ENCODE measurements around the gene PPP1R14C. TPM values are rescaled to one million over a fixed set of nuclear protein-coding genes. Genes with fewer than 3 reads are reported as not detected.

The PPP1R14C gene
- total and polyA plus RNA-seq, 10 of the 15 experiments (the other 5 are each of a cell fraction or from before 2014, with no cell fraction given), result 0.07 to 1.6 (median 0.13) TPM; not detected in 4

DNA sequence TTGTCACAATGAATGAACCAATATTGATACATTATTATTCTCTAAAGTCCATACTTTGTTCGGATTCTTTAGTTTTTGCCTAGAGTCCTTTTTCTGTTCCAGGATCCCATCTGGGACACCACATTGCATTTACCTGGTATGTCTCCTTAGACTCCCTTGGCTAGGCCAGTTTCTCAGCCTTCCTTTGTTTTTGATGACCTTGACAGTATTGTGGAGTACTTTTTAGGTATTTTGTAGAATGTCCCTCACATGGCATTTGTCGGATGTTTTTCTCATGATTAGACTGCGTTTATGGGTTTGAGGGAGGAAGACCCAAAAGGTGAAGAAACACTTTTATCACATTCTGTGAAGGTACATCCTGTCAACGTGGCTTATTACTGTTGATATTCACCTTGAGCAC lies 16.9 kb downstream of the PPP1R14C start (continued):
- TF ChIP-seq, protein P1, sequence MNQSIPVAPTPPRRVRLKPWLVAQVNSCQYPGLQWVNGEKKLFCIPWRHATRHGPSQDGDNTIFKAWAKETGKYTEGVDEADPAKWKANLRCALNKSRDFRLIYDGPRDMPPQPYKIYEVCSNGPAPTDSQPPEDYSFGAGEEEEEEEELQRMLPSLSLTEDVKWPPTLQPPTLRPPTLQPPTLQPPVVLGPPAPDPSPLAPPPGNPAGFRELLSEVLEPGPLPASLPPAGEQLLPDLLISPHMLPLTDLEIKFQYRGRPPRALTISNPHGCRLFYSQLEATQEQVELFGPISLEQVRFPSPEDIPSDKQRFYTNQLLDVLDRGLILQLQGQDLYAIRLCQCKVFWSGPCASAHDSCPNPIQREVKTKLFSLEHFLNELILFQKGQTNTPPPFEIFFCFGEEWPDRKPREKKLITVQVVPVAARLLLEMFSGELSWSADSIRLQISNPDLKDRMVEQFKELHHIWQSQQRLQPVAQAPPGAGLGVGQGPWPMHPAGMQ (IDR thresholded peaks at IDR 0.05; ENCODE audit: borderline replicate concordance), result no peak
- TF ChIP-seq SIX5 (IDR thresholded peaks at IDR 0.05; ENCODE audit: low read depth, low read length, severe bottlenecking) (no peak), ZNF207 (IDR thresholded peaks at IDR 0.05; ENCODE audit: borderline replicate concordance) (no peak), EGR1 (IDR thresholded peaks at IDR 0.05; ENCODE audit: borderline replicate concordance in 1 of 2, low read depth in 2 of 2, low read length in 2 of 2) (no peak)

DNA sequence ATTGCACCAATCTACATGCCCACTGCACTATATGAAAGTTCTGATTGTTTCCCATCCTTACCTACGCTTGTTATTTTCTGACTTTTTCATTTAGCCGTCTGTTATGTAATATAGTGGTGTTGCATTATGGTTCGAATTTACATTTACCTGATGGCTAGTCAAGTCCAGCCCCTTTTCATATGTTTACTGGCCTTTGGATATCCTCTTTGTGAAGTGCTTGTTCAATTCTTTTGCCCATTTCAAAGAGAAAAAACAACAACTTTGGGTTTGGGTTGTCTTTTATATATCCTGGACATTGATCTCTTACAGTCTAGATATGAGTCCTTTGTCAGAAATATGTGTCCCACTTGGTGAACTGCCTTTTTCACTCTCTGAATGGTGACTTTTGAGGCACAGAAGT lies 21.1 kb downstream of the PPP1R14C start:
- WGBS (ENCODE audit: insufficient coverage, insufficient replicate concordance, low lambda C conversion rate, missing lambda C conversion rate), result 12% methylated on average over 3 of the region's 3 CpGs
- ChIA-PET CTCF (no interaction called here), POLR2A (no interaction called here), RAD21 (ENCODE audit: unreplicated experiment) (no interaction called here), SMC1A (ENCODE audit: uncharacterized antibody, unreplicated experiment) (interaction anchor here (2.2 kb wide), 1 partner anchor 17 kb away, joined by 8 read pairs; no protein-coding TSS in a partner anchor)
- H3K9me3 ChIP-seq (replicated peaks; ENCODE audit: control insufficient read depth, insufficient read depth, low read length), result no peaks in the 10 kb centered on the region
- H3K27ac ChIP-seq (ENCODE audit: control insufficient read depth, insufficient read depth), result no peak overlapping the region
- no peak for ATAC-seq
- no peaks in the 10 kb centered on the region for H3K27me3 ChIP-seq (replicated peaks in 1 of 2; ENCODE audit: control insufficient read depth in 2 of 2, insufficient read depth in 2 of 2, low read length in 1 of 2)
- no peak overlapping the region for H3K4me2 ChIP-seq (ENCODE audit: control insufficient read depth, insufficient read depth)
- no peak overlapping the region for H3K9ac ChIP-seq (ENCODE audit: control insufficient read depth, insufficient read depth, low read length)
- no peaks in the 10 kb centered on the region; the same call in 1 of the 2 replicates for H3K4me1 ChIP-seq (ENCODE audit: control insufficient read depth, insufficient read depth, low read length)
- H2AFZ ChIP-seq (ENCODE audit: control insufficient read depth, low read depth, low read length), result no peak overlapping the region
- no peaks in the 10 kb centered on the region for H3K79me2 ChIP-seq (ENCODE audit: control insufficient read depth, insufficient read depth, low read length)
- H3K36me3 ChIP-seq (ENCODE audit: control insufficient read depth in 2 of 2, insufficient read depth in 2 of 2, low read length in 1 of 2), result no peaks in the 10 kb centered on the region
- intact Hi-C loops (cut with micrococcal nuclease; ENCODE audit: unreplicated experiment), result loop anchor here (10.0 kb wide), 1 partner anchor 171 kb away; no protein-coding TSS in a partner anchor
- no TSS peak for BruUV-seq (replicated peaks)
- TF ChIP-seq, protein P2, sequence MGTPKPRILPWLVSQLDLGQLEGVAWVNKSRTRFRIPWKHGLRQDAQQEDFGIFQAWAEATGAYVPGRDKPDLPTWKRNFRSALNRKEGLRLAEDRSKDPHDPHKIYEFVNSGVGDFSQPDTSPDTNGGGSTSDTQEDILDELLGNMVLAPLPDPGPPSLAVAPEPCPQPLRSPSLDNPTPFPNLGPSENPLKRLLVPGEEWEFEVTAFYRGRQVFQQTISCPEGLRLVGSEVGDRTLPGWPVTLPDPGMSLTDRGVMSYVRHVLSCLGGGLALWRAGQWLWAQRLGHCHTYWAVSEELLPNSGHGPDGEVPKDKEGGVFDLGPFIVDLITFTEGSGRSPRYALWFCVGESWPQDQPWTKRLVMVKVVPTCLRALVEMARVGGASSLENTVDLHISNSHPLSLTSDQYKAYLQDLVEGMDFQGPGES (IDR thresholded peaks at IDR 0.05), result no peak
- TF ChIP-seq ZNF274 (IDR thresholded peaks at IDR 0.05; ENCODE audit: insufficient read depth, insufficient read length), result no peak
- TF ChIP-seq, protein P3, sequence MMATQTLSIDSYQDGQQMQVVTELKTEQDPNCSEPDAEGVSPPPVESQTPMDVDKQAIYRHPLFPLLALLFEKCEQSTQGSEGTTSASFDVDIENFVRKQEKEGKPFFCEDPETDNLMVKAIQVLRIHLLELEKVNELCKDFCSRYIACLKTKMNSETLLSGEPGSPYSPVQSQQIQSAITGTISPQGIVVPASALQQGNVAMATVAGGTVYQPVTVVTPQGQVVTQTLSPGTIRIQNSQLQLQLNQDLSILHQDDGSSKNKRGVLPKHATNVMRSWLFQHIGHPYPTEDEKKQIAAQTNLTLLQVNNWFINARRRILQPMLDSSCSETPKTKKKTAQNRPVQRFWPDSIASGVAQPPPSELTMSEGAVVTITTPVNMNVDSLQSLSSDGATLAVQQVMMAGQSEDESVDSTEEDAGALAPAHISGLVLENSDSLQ (IDR thresholded peaks at IDR 0.05), result no peak
- TF ChIP-seq POU2F2 (IDR thresholded peaks at IDR 0.05; ENCODE audit: borderline replicate concordance, low read depth, low read length), result no peak
- no peak for DNase-seq (ENCODE audit: low read depth, low spot score)
- FAIRE-seq, result no peak
- H4K20me1 ChIP-seq (ENCODE audit: control insufficient read depth, insufficient read depth), result no peaks in the 10 kb centered on the region
- H3K4me3 ChIP-seq, result no peak overlapping the region
- in situ Hi-C loops (cut with MboI), result no loop called here

All from GM12878 (cell line).